ENCODE data around the gene WFS1. TPM values are rescaled to one million over a fixed set of nuclear protein-coding genes. Genes with fewer than 3 reads are reported as not detected.
A peak's percentile ranks its signal among the peaks of the same experiment; 100 is the strongest.

The WFS1 gene
- total RNA-seq, 1 donor from 2014 or later: 41.1 TPM

DNA sequence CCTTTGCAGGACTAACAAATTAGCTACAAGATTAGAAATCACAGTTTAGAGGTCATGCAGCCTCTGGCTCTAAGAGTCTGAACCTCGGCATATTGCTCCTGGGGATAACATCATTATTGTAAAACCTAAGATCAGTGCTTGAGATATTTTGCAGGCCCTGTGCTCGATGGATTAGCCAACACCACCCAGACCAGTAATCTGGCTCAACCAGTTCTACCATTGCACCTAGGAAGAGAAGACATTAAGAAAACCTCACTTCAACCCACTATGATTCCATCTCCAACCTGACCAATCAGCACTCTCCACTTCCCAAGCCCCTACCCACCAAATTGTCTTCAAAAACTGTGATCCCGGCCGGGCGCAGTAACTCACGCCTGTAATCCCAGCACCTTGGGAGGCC lies 43.6 kb downstream of the WFS1 start:
- peaks cover 4% of the 10 kb centered on the region for H3K36me3 Mint-ChIP-seq

DNA sequence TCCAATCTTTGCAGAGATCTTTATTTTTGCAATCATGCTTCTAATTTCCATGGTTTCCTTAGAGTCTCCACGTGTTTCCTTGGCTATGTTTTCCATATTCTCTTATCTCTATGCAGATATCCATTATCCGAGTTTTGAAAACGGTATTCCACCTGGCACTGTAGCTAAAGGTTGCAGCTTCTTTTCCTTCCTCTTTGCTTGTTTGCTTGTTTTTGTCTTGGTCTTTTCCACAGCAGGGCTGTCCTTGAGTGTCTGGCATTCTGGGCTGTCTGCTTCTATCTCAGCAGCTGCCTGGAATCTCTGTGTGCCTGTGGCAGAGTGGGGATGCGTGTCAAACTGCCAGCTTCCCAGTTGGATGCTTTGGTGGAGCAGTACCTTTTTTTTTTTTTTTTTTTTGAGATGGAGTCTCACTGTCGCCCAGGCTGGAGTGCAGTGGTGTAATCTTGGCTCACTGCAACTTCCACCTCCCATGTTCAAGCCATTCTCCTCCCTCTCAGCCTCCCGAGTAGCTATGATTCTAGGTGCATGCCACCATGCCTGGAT lies 46.9 kb downstream of the WFS1 start:
- TF ChIP-seq, protein P1, sequence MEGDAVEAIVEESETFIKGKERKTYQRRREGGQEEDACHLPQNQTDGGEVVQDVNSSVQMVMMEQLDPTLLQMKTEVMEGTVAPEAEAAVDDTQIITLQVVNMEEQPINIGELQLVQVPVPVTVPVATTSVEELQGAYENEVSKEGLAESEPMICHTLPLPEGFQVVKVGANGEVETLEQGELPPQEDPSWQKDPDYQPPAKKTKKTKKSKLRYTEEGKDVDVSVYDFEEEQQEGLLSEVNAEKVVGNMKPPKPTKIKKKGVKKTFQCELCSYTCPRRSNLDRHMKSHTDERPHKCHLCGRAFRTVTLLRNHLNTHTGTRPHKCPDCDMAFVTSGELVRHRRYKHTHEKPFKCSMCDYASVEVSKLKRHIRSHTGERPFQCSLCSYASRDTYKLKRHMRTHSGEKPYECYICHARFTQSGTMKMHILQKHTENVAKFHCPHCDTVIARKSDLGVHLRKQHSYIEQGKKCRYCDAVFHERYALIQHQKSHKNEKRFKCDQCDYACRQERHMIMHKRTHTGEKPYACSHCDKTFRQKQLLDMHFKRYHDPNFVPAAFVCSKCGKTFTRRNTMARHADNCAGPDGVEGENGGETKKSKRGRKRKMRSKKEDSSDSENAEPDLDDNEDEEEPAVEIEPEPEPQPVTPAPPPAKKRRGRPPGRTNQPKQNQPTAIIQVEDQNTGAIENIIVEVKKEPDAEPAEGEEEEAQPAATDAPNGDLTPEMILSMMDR (conservative IDR thresholded peaks at IDR 0.05): no peak

More for the DNA sequence above, 43.6 kb downstream of the WFS1 start:
- Mint-ChIP-seq H3K27ac (peak overlapping the region; percentile 88), H3K4me3 (peak overlapping the region; percentile 66), H3K9me3 (peaks cover 10% of the 10 kb centered on the region), H3K4me1 (ENCODE audit: unreplicated experiment) (peaks cover 6% of the 10 kb centered on the region), H3K27me3 (peaks cover 18% of the 10 kb centered on the region)
- TF ChIP-seq, protein P1 (conservative IDR thresholded peaks at IDR 0.05): no peak
- DNase-seq (ENCODE audit: extremely low spot score, unreplicated experiment): no peak

DNA sequence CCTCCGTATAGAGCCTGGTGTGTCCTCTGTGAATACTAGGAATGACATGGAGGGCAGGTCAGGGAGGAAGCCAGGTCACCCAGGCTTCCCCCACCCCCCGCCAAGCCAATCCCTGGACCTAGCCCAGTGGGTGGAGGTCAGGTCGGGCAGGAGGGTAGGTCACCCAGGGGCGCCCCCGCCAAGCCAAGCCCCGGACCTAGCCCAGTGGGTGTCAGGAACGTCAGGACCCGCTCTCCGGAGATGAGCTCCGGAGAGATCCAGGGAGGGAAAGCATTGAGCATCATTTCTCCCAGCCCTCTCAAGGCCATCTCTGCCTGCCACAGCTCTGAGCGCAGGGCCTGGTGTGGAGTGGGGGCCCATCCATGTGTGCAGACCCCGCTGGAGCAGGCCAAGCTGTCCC lies 48.6 kb downstream of the WFS1 start:
- Mint-ChIP-seq H3K27me3 (peaks cover 4% of the 10 kb centered on the region), H3K36me3 (peaks cover 2% of the 10 kb centered on the region), H3K9me3 (peaks cover 2% of the 10 kb centered on the region), H3K4me1 (ENCODE audit: unreplicated experiment) (peaks cover 2% of the 10 kb centered on the region), H3K27ac (no peak overlapping the region), H3K4me3 (no peak overlapping the region)
- TF ChIP-seq, protein P1 (conservative IDR thresholded peaks at IDR 0.05): no peak
- no peak for DNase-seq (ENCODE audit: extremely low spot score, unreplicated experiment)

More for the DNA sequence above, 46.9 kb downstream of the WFS1 start:
- no peak for DNase-seq (ENCODE audit: extremely low spot score, unreplicated experiment)
- Mint-ChIP-seq H3K36me3 (peaks cover 4% of the 10 kb centered on the region), H3K4me3 (no peak overlapping the region), H3K9me3 (peaks cover 6% of the 10 kb centered on the region), H3K27ac (no peak overlapping the region), H3K27me3 (peaks cover 6% of the 10 kb centered on the region), H3K4me1 (ENCODE audit: unreplicated experiment) (peaks cover 6% of the 10 kb centered on the region)

DNA sequence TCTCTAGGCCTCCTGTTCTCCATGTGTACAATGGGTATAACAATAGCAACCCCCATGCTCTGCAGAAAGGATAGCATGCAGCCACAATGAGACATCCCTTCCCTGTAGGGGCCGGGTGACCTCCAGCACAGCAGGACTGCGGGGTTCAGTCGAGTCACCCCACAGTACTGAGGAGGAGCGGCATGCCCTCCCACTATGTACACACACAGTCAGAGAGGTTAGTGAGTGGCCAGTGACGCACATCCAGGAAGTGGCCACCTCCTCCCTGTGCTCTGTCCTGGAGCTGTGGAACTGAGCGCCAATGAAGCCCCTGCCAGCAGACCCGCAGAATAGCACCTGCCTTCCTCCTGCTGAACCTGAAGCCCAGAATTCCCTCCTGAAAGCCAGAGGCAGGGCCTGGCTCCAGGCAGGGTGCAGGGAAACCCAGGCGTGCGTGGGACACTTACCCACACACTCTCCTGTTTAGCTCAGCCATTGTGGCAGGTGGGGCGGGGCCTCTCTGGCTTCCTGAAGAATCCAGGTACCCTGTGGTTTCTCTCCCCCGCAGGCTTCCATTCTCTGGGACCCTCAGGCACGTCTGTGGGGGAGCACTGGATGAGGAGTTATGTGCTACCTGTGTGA lies 50.0 kb downstream of the WFS1 start:
- Mint-ChIP-seq H3K4me3 (no peak overlapping the region), H3K4me1 (ENCODE audit: unreplicated experiment) (no peaks in the 10 kb centered on the region), H3K9me3 (no peaks in the 10 kb centered on the region), H3K36me3 (no peaks in the 10 kb centered on the region), H3K27me3 (peaks cover 3% of the 10 kb centered on the region), H3K27ac (no peak overlapping the region)
- no peak for DNase-seq (ENCODE audit: extremely low spot score, unreplicated experiment)
- TF ChIP-seq, protein P1 (conservative IDR thresholded peaks at IDR 0.05): no peak

DNA sequence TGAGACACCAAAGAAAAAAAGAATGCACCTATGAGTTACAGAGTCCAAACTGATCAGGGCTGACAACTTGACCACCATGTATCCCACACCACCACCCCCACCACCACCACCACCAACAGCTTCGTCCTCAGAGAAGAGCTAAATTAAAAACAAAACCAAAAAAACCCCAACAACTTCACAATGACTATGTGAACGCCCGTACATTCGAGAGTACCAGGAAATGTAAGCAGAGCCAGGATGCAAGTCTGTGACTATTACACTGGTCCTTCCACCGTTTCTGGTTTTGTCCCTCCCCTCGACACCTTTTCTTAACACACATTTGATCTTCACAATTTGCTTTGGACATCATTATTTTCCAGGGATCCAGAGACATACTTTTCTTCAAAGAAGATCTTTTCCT lies 51.0 kb downstream of the WFS1 start:
- no peaks in the 10 kb centered on the region for H3K4me1 Mint-ChIP-seq (ENCODE audit: unreplicated experiment)
- H3K9me3 Mint-ChIP-seq: no peaks in the 10 kb centered on the region
- no peaks in the 10 kb centered on the region for H3K36me3 Mint-ChIP-seq
- H3K4me3 Mint-ChIP-seq: no peak overlapping the region
- DNase-seq (ENCODE audit: extremely low spot score, unreplicated experiment): no peak
- TF ChIP-seq, protein P1 (conservative IDR thresholded peaks at IDR 0.05): no peak
- peaks cover 3% of the 10 kb centered on the region for H3K27me3 Mint-ChIP-seq
- no peak overlapping the region for H3K27ac Mint-ChIP-seq
